ENCODE measurements around the gene WDR70.
A peak's percentile ranks its signal among the peaks of the same experiment; 100 is the strongest.

- TF ChIP-seq, protein P1, sequence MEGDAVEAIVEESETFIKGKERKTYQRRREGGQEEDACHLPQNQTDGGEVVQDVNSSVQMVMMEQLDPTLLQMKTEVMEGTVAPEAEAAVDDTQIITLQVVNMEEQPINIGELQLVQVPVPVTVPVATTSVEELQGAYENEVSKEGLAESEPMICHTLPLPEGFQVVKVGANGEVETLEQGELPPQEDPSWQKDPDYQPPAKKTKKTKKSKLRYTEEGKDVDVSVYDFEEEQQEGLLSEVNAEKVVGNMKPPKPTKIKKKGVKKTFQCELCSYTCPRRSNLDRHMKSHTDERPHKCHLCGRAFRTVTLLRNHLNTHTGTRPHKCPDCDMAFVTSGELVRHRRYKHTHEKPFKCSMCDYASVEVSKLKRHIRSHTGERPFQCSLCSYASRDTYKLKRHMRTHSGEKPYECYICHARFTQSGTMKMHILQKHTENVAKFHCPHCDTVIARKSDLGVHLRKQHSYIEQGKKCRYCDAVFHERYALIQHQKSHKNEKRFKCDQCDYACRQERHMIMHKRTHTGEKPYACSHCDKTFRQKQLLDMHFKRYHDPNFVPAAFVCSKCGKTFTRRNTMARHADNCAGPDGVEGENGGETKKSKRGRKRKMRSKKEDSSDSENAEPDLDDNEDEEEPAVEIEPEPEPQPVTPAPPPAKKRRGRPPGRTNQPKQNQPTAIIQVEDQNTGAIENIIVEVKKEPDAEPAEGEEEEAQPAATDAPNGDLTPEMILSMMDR (conservative IDR thresholded peaks at IDR 0.05 in 1 of 2, IDR thresholded peaks at IDR 0.05 in 1 of 2; ENCODE audit: low read depth in 1 of 2, low read length in 2 of 2) = peak; percentile 61 to 67
- no peak for TF ChIP-seq EZH2 (IDR thresholded peaks at IDR 0.05; ENCODE audit: low read length, missing control alignments)
These were observed 395.9 kb downstream of the WDR70 start for GRCh38 chr5:37774912-37775483.

Measured in fibroblast of lung (primary cell).